Stimulated activated CD8-positive, alpha-beta memory T cell treated with anti-CD3 and anti-CD28 coated beads, Interleukin-4, amount 100 ng/mL, for 4 hours (primary cell): ENCODE data around the gene NADK2.
"Not testable (repeated sequence)": the region's sequence is repeated elsewhere in the genome, so short reads cannot be mapped to it uniquely, and the experiment has no call there.

Experiments used
- DNase-seq, 2 donors: peaks; one replicate each; pipeline ENCODE4 v3.0.0-alpha.2; 2020; ENCODE audit warnings: low read depth in 2 of 2, low spot score in 1 of 2

The NADK2 gene

DNA sequence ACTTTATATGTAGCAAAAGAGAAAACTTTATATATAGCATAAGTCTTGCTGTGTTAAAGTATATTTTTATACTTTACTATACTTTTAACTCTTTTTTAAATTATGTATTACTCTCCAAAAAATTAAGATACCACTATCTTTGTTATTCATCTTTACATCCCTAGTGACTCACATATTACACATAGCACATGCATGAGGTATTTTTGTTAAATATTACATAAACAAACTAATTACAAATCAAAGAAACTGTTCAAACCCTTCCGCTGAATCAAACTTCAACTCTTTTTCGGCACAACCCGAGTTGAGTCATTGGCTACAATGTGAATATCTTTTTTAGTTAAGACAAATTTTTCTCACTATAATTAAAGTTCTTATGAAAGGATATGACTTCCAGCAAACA is 32.1 kb downstream of the NADK2 start:
- DNase-seq: no peak

GRCh38 chr5:36208786-36209185 is 32.9 kb downstream of the NADK2 start:
- DNase-seq: no peak

DNA sequence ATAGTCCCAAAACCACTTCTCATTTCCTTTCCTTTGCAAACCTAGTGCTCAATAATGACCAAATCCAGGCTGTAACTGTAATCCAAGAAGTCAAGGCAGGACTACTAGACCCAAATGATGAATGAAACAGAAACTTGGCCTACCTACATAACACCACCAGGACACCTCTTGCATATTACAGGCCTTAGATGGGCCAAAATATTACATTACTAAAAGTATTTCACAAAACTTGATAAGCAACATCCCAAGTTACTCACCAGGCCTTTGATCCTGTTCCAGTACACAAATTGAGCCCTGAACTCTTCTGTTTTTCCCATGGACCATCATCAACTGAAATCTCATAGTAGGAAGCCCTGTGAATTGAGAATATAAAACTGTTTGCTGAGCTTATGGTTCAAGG is 34.8 kb downstream of the NADK2 start:
- no peak for DNase-seq

DNA sequence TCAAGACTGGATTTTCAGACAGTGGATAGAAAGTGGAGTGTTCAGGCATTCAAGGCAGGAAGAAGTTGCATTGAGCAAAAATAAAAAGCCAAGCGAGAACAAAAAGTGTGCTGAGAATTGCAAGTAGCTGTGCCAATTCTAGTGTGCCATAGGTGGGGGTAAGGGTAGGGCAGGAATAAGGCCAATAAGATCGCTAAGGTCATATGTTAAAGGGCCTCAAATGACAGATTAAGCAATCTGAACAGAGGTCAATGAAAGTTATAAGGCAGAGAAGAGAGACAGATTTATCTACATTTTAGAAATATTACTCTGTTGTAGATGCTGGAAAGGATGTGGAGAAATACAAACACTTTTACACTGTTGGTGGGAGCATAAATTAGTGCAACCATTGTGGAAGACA is 36.4 kb downstream of the NADK2 start:
- no peak for DNase-seq

GRCh38 chr5:36202521-36202961 is 39.2 kb downstream of the NADK2 start:
- DNase-seq: no peak

GRCh38 chr5:36200513-36200912 is 41.2 kb downstream of the NADK2 start:
- DNase-seq: no peak

- DNase-seq: no peak
These were observed 42.1 kb downstream of the NADK2 start for GRCh38 chr5:36199620-36200019.

- not testable (repeated sequence) for DNase-seq
These were observed 42.9 kb downstream of the NADK2 start for GRCh38 chr5:36198783-36199182.

- no peak for DNase-seq
These were observed 43.4 kb downstream of the NADK2 start for GRCh38 chr5:36198281-36198680.

DNA sequence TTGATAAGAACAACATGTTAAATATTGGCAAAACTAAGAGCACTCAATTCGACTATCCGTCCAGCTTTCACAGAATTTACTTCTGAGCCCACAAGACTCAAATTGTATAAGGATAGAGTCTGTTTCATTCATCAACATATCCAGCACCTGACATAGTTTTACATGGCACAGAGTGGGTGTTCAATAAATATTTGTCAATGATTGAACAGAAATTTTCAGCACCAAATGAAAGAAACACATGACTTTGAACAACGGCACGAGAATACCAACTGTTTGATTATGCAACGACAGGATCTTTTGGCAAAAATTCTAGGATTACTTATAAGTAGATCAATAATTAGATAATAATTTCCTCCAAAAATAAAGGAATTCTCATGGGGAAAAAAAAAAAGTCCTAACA is 48.0 kb downstream of the NADK2 start:
- no peak for DNase-seq

DNA sequence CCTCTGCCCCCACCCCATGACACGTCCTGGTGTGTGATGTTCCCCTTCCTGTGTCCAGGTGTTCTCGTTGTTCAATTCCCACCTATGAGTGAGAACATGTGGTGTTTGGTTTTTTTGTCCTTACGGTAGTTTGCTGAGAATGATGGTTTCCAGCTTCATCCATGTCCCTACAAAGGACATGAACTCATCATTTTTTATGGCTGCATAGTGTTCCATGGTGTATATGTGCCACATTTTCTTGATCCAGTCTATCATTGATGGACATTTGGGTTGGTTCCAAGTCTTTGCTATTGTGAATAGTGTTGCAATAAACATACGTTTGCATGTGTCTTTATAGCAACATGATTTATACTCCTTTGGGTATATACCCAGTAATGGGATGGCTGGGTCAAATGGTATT is 57.3 kb downstream of the NADK2 start:
- not testable (repeated sequence) for DNase-seq

DNA sequence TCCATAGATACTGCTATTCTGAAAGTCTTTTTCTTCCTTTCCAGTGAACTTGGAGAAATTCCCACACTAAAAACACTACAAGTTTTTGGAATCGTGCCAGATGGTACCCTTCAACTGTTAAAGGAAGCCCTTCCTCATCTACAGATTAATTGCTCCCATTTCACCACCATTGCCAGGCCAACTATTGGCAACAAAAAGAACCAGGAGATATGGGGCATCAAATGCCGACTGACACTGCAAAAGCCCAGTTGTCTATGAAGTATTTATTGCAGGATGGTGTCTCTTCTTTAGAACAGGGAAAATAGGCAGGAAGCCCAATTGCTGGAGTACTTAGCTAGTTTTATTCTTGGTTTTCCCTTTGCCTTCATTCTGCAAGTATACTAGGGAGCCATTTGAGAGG is 60.0 kb downstream of the NADK2 start:
- DNase-seq: no peak

DNA sequence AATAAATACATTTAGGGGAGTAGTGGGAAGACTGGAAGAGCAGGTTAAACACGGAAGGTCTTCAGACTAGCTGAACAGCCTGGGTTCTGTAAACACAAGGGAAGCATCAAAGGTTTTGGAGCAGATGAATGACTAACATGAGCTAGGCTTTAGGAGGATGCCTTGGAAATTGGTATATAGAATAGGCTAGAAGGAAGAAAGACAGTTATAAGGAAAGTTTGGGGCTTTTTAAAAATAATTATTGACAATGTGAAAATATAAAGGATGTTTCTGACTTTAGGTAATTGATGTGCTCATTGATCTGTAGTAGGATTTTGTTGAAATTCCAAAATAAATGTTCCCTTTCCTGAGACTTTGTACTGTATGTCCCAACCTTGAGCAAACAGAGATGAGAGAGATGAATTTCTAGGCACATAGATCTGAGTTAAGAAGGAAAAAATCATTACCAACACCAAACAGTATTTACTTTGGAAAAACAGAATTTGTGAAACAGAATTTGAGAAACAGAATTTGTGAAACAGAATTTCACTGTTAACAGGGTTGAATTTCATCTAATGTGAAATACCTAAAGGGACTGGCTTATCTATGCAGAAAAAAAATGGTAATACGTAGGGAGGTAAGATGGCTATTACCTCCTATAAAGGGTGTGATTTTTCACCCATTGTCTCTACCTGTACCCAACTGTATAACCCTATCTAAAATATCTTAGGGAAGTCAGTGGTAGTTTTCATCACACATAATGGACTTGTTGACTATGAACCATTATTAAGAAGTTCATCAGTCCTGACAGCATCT is 61.0 kb downstream of the NADK2 start:
- no peak for DNase-seq

DNA sequence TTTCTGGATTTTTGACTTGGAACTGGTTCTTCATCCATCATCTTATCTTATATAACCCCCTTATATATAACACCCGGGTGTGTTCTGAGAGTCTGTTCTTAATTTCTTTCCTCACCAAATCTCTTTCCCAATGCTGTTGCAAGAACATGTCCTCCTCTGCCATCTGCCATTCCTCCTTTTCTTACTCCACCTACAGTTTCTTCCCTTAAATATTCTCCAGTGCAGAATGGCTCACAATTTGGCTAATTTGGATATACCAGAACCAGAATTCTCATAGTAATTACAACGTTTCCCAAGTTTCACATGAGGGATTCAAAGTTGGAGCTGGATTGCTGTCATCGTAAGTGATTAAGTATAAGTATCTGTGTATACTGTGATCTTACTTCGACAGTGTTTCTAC is 61.8 kb downstream of the NADK2 start:
- DNase-seq: no peak

- no peak for DNase-seq
These were observed 63.2 kb downstream of the NADK2 start for GRCh38 chr5:36178524-36178890.

- no peak for DNase-seq
These were observed 63.8 kb downstream of the NADK2 start for GRCh38 chr5:36177715-36178523.

DNA sequence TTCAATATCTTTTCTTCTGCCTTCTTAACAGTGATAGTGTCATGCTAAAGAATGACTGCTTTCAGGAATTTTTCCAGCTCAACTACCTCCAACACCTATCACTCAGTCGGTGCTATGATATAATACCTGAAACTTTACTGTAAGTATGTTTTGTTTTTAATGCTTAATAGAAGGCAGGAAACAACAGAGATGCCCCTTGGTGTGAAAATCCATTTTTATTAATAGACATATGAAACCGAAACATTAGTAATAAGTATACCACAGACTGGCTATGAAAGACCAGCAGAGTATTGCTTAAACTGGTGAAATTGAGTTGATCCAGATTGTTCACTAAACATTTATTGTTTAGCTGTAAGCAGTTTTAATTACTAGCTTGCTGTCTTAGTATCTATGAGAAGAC is 64.6 kb downstream of the NADK2 start:
- DNase-seq: no peak

- DNase-seq: no peak
These were observed 66.7 kb downstream of the NADK2 start for GRCh38 chr5:36175043-36175442.

- no peak for DNase-seq
These were observed 67.6 kb downstream of the NADK2 start for GRCh38 chr5:36174119-36174518.

- no peak for DNase-seq
These were observed 68.3 kb downstream of the NADK2 start for GRCh38 chr5:36173426-36173825.

DNA sequence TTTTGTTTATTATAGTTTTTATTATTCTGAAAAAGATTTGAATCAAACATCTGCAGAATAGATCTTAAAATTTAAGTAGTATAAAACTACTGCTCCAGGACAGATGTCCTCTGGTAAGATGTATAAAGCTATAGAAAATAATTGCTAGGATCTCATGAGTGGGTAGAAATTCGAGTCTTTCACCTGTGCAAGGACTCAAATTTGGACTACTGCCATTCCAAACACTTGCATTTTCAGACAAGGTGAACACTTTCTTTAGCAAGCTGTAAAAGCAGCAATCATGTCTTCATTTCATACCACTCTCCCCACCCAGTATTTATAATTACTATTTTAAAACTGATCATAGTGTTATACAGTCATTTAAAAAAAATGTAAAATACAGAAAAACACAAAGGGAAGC is 69.1 kb downstream of the NADK2 start:
- DNase-seq: no peak

- no peak for DNase-seq
These were observed 70.8 kb downstream of the NADK2 start for GRCh38 chr5:36170832-36171424.
